ENCODE measurements around the gene PKN1. TPM values are rescaled to one million over a fixed set of nuclear protein-coding genes. Genes with fewer than 3 reads are reported as not detected.

The PKN1 gene
- total RNA-seq, 1 donor from 2014 or later, result 202 TPM

GRCh38 chr19:14510311-14511228, 77.5 kb downstream of the PKN1 start:
- intact Hi-C loops (cut with micrococcal nuclease), result no loop called here

DNA sequence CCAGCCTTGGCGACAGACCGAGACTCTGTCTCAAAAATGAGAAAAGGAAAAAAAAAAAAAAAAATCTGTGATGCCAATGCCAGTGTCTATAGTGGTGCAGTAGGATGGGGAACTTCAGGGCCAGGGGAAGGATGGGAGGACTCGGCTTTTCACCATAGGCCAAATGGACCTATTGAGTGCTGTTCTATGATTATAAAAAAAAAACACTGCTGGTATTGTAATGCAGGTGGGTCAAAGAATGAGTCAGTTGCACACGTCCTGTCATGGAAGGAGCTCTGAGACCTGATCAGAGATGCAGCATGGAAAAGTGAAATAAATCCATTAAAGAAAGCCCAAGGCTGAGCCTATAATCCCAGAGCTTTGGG, 78.1 kb downstream of the PKN1 start:
- intact Hi-C loops (cut with micrococcal nuclease), result no loop called here

- intact Hi-C loops (cut with micrococcal nuclease), result no loop called here
These were observed 79.4 kb downstream of the PKN1 start for GRCh38 chr19:14512406-14512961.

DNA sequence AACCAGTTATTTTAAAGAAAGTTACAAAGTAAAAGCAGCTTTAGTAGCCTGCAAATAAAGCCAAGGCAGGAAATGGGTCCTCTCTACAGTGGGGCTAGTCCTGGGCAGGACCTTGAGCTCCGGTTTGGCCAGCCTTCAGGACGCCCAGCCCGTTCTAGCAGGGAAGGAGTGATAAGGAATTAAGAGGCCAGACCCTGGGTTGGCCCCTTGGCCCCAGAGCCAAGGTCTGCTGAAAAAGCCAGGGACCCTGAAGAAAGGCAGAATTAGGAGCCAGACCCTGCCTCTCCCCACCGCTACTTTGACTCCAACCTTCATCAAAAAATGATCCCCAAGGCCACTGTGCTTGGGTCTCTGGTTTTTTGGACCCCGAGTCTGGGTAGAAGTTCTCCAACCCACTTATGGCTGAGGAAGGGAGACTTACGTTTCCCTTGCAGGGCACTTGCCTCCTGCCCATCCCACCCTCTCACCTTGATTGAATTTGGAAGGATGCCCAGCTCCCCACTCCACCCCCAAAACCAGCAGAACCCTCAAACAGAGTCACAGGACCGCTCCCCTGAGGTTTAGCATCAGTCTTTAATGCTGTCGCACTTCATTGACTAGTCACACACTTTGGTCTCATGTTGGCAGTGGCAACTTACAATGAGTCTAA, 81.2 kb downstream of the PKN1 start:
- intact Hi-C loops (cut with micrococcal nuclease), result no loop called here

GRCh38 chr19:14515501-14516047, 82.5 kb downstream of the PKN1 start:
- intact Hi-C loops (cut with micrococcal nuclease), result no loop called here

DNA sequence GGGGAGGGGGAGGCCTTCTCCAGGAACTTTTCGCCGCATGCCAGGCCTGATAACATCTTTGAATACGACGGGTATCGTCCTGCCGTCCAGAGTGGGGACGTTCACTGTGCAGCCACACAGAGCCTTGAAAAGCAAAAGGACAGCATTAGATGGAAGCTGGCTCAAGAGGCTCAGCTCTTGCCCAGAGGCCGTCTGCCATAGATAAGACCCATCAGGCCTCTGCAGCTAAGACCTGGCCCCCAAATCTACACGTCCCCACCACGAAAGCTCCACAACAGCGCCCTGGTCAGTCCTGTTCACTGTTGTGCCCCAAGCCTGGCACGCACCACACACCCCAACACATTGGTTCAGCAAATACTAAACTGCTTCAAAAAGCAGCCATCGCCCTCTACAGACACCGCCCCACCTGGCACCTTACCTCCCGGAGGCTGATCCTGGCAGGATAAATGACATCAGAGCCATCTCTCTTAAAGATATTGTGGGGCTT, 83.0 kb downstream of the PKN1 start:
- intact Hi-C loops (cut with micrococcal nuclease), result no loop called here

- intact Hi-C loops (cut with micrococcal nuclease), result no loop called here
These were observed 83.8 kb downstream of the PKN1 start for GRCh38 chr19:14516746-14517438.

GRCh38 chr19:14517446-14517839, 84.3 kb downstream of the PKN1 start:
- intact Hi-C loops (cut with micrococcal nuclease), result no loop called here

DNA sequence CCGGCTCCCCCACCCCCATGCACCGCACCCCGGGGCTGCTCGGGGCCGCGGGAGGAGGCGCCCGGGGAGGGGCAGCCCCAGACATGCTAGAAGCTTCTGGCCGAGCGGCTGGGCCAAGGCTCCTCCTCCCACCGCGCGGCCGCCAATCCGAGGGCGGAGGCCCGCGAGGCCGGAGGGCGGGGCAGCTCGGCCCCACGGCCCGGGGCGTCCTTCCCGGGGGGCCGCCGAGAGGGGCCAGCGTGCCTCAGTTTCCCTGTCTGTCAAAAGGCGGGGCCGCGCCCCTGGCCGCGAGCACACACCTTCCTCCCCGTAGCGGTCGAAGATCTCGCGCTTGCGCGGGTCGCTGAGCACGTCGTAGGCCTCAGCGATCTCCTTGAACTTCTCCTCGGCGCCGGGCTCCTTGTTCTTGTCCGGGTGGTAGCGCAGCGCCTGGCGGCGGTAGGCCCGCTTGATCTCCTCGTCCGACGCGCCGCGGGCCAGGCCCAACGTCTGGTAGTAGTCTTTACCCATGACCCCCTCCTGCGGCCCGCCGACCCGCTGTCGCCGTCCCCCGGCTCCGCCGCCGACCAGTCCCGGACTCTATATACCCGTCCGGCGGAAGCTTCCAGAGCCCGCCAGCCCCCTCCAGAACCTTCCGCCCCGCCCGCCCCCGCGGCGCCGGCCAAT, 84.9 kb downstream of the PKN1 start, which contains the start of gene DNAJB1:
TSS of gene DNAJB1 (minus strand) at position 558 of the 666 bp plus-strand sequence. CDS start at position 510, 48 bp downstream.
- intact Hi-C loops (cut with micrococcal nuclease), result loop anchor here (1.0 kb wide), 4 partner anchors 11 to 445 kb away; partner anchors contain the start of genes DDX39A and TECR

DNA sequence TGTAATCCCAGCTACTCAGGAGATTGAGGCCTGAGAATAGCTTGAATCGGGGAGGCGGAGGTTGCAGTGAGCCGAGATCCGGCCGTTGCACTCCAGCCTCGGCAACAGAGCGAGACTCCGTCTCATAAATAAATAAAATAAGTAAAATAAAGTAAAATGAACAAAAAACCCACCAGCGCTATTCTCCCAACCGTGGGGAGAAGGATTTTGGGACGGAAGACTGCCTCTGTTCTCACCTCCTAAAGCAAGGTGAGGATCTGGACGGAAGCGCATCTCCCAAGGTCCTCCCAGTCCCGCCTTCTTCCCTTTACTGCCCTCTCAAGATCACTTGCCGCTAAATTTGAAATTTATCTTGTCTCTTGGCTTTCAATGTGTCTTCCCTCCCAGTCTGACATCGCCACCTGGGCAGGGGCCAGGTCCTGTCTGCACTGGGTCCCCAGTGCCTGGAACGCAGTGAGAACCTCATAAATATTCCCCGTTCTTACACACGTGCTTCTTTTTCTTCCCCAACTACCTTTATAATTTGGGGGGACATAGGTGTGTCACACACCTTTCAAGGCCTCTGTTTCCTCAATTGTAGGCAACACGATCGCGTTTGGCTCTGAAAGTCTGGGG, 86.2 kb downstream of the PKN1 start:
- intact Hi-C loops (cut with micrococcal nuclease), result no loop called here

DNA sequence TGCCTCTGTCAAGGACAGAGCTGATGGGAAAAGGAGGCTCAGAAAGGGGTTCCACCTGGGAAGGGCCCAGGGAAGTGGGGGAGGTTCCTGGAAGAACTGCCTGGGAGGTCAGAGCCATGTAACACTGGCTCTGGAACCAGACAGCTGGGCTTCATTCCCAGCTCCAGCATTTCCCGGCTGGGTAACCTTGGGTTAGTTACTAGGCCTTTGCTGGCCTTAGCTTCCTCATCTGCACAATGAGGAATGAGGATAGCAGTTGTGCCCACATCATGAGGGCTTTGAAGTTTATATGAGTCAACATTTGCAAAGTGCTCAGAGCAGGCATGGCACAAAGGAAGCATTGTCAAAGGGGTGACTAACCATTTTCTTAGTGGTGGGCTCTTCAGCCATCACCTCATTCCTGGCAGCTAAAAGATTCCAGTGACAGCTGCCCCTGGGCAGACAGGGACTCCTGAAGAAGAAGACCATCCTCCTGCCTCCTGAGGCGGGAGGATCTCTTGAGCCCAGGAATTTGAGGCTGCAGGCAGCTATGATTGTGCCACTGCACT, 86.8 kb downstream of the PKN1 start:
- intact Hi-C loops (cut with micrococcal nuclease), result no loop called here

DNA sequence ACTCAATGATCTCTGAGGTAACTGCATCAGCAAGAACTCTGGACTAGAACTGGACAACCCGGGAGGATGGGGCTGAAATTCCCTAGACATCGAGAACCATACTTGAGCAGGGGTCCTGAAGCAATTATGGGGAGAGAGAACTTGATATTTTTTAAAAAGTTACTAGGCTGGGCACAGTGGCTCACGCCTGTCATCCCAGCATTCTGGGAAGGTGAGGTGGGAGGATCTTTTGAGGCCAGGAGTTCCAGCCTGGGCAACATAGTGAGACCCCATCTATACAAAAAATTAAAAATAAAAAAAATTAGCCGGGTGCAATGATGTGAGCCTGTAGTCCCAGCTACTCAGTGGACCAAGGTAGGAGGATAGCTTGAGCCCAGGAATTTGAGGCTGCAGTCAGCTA, 87.4 kb downstream of the PKN1 start:
- intact Hi-C loops (cut with micrococcal nuclease), result no loop called here

Other genes starting within 250 kb of the PKN1 start
- gene ADGRL1, start 227.1 kb upstream of the PKN1 start, total RNA-seq, result 8.4 and 11.0 TPM in 2 replicates
- gene ADGRE5, start 51.9 kb upstream of the PKN1 start, total RNA-seq, result 178 and 183 TPM in 2 replicates
- 274 and 287 TPM in 2 replicates for gene DDX39A, start 14.0 kb upstream of the PKN1 start, total RNA-seq
- 0.16 and 0.23 TPM in 2 replicates for gene PTGER1, start 42.0 kb downstream of the PKN1 start, total RNA-seq
- gene GIPC1, start 62.8 kb downstream of the PKN1 start, total RNA-seq, result 36.8 and 38.0 TPM in 2 replicates
- 103 and 106 TPM in 2 replicates for gene DNAJB1, start 85.1 kb downstream of the PKN1 start, total RNA-seq
- gene TECR, start 96.3 kb downstream of the PKN1 start, total RNA-seq, result 153 TPM in 2 replicates
- gene NDUFB7, start 138.8 kb downstream of the PKN1 start, total RNA-seq, result 126 and 128 TPM in 2 replicates
- gene CLEC17A, start 149.8 kb downstream of the PKN1 start, total RNA-seq, result not detected in 2 replicates
- gene ADGRE3, start 241.5 kb downstream of the PKN1 start, total RNA-seq, result not detected in 2 replicates